ENCODE data around the gene APCDD1.
A peak's percentile ranks its signal among the peaks of the same experiment; 100 is the strongest.

APCDD1 gene

GRCh38 chr18:10453261-10453805, 1.1 kb upstream of the APCDD1 start:
- H2AFZ ChIP-seq (ENCODE audit: low read length, unreplicated experiment), result no peak overlapping the region
- peaks cover 95% of the 10 kb centered on the region for H3K27me3 ChIP-seq (ENCODE audit: insufficient read depth, low read length)
- no peaks in the 10 kb centered on the region for H3K79me2 ChIP-seq (ENCODE audit: control insufficient read depth, insufficient read depth, low read length, unreplicated experiment)
- H3K4me3 ChIP-seq (ENCODE audit: low read depth, low read length), result no peak overlapping the region
- no peaks in the 10 kb centered on the region for H3K36me3 ChIP-seq (ENCODE audit: insufficient read depth, low read length)
- H3K4me1 ChIP-seq (ENCODE audit: control insufficient read depth, insufficient read depth, low read length, unreplicated experiment), result no peaks in the 10 kb centered on the region
- H3K27ac ChIP-seq (ENCODE audit: low read depth, low read length), result no peak overlapping the region

- H3K27me3 ChIP-seq (ENCODE audit: insufficient read depth, low read length), result peaks cover 96% of the 10 kb centered on the region
- H3K79me2 ChIP-seq (ENCODE audit: control insufficient read depth, insufficient read depth, low read length, unreplicated experiment), result no peaks in the 10 kb centered on the region
- no peak overlapping the region for H3K27ac ChIP-seq (ENCODE audit: low read depth, low read length)
- no peaks in the 10 kb centered on the region for H3K36me3 ChIP-seq (ENCODE audit: insufficient read depth, low read length)
- H2AFZ ChIP-seq (ENCODE audit: low read length, unreplicated experiment), result no peak overlapping the region
- H3K4me1 ChIP-seq (ENCODE audit: control insufficient read depth, insufficient read depth, low read length, unreplicated experiment), result no peaks in the 10 kb centered on the region
- H3K4me3 ChIP-seq (ENCODE audit: low read depth, low read length), result peak overlapping the region; percentile 27
Measured at GRCh38 chr18:10454681-10455557, 484 bp downstream of the APCDD1 start.

GRCh38 chr18:10455726-10456453, 1.5 kb downstream of the APCDD1 start:
- Histone ChIP-seq H3K4me3 (ENCODE audit: low read depth, low read length) (peak overlapping the region; percentile 27; the same call in 1 of the 2 replicates), H3K27ac (ENCODE audit: low read depth, low read length) (no peak overlapping the region), H3K36me3 (ENCODE audit: insufficient read depth, low read length) (no peaks in the 10 kb centered on the region), H3K27me3 (ENCODE audit: insufficient read depth, low read length) (peaks cover 93% of the 10 kb centered on the region), H2AFZ (ENCODE audit: low read length, unreplicated experiment) (no peak overlapping the region), H3K4me1 (ENCODE audit: control insufficient read depth, insufficient read depth, low read length, unreplicated experiment) (no peaks in the 10 kb centered on the region), H3K79me2 (ENCODE audit: control insufficient read depth, insufficient read depth, low read length, unreplicated experiment) (no peaks in the 10 kb centered on the region)

GRCh38 chr18:10456718-10457117, 2.3 kb downstream of the APCDD1 start:
- Histone ChIP-seq H3K4me3 (ENCODE audit: low read depth, low read length) (no peak overlapping the region), H3K27ac (ENCODE audit: low read depth, low read length) (no peak overlapping the region), H3K79me2 (ENCODE audit: control insufficient read depth, insufficient read depth, low read length, unreplicated experiment) (no peaks in the 10 kb centered on the region), H2AFZ (ENCODE audit: low read length, unreplicated experiment) (no peak overlapping the region), H3K36me3 (ENCODE audit: insufficient read depth, low read length) (no peaks in the 10 kb centered on the region), H3K4me1 (ENCODE audit: control insufficient read depth, insufficient read depth, low read length, unreplicated experiment) (no peaks in the 10 kb centered on the region), H3K27me3 (ENCODE audit: insufficient read depth, low read length) (peaks cover 93% of the 10 kb centered on the region)

- H3K4me3 ChIP-seq (ENCODE audit: low read depth, low read length), result no peak overlapping the region
- H3K27me3 ChIP-seq (ENCODE audit: insufficient read depth, low read length), result peaks cover 92% of the 10 kb centered on the region
- H3K36me3 ChIP-seq (ENCODE audit: insufficient read depth, low read length), result no peaks in the 10 kb centered on the region
- no peak overlapping the region for H2AFZ ChIP-seq (ENCODE audit: low read length, unreplicated experiment)
- no peaks in the 10 kb centered on the region for H3K4me1 ChIP-seq (ENCODE audit: control insufficient read depth, insufficient read depth, low read length, unreplicated experiment)
- no peak overlapping the region for H3K27ac ChIP-seq (ENCODE audit: low read depth, low read length)
- H3K79me2 ChIP-seq (ENCODE audit: control insufficient read depth, insufficient read depth, low read length, unreplicated experiment), result no peaks in the 10 kb centered on the region
Measured at GRCh38 chr18:10457128-10457527, 2.7 kb downstream of the APCDD1 start.

GRCh38 chr18:10457767-10458166, 3.3 kb downstream of the APCDD1 start:
- Histone ChIP-seq H3K4me1 (ENCODE audit: control insufficient read depth, insufficient read depth, low read length, unreplicated experiment) (no peaks in the 10 kb centered on the region), H2AFZ (ENCODE audit: low read length, unreplicated experiment) (no peak overlapping the region), H3K27me3 (ENCODE audit: insufficient read depth, low read length) (peaks cover 85% of the 10 kb centered on the region)

GRCh38 chr18:10458691-10459090, 4.3 kb downstream of the APCDD1 start:
- Histone ChIP-seq H3K4me1 (ENCODE audit: control insufficient read depth, insufficient read depth, low read length, unreplicated experiment) (no peaks in the 10 kb centered on the region), H2AFZ (ENCODE audit: low read length, unreplicated experiment) (no peak overlapping the region), H3K36me3 (ENCODE audit: insufficient read depth, low read length) (no peaks in the 10 kb centered on the region), H3K79me2 (ENCODE audit: control insufficient read depth, insufficient read depth, low read length, unreplicated experiment) (no peaks in the 10 kb centered on the region), H3K27ac (ENCODE audit: low read depth, low read length) (no peak overlapping the region), H3K27me3 (ENCODE audit: insufficient read depth, low read length) (peaks cover 81% of the 10 kb centered on the region), H3K4me3 (ENCODE audit: low read depth, low read length) (no peak overlapping the region)

More at GRCh38 chr18:10457767-10458166, 3.3 kb downstream of the APCDD1 start:
- Histone ChIP-seq H3K4me3 (ENCODE audit: low read depth, low read length) (no peak overlapping the region), H3K36me3 (ENCODE audit: insufficient read depth, low read length) (no peaks in the 10 kb centered on the region), H3K27ac (ENCODE audit: low read depth, low read length) (no peak overlapping the region), H3K79me2 (ENCODE audit: control insufficient read depth, insufficient read depth, low read length, unreplicated experiment) (no peaks in the 10 kb centered on the region)

GRCh38 chr18:10459587-10459986, 5.2 kb downstream of the APCDD1 start:
- Histone ChIP-seq H2AFZ (ENCODE audit: low read length, unreplicated experiment) (no peak overlapping the region), H3K27me3 (ENCODE audit: insufficient read depth, low read length) (peaks cover 79% of the 10 kb centered on the region), H3K4me3 (ENCODE audit: low read depth, low read length) (no peak overlapping the region), H3K79me2 (ENCODE audit: control insufficient read depth, insufficient read depth, low read length, unreplicated experiment) (no peaks in the 10 kb centered on the region), H3K27ac (ENCODE audit: low read depth, low read length) (no peak overlapping the region), H3K4me1 (ENCODE audit: control insufficient read depth, insufficient read depth, low read length, unreplicated experiment) (no peaks in the 10 kb centered on the region), H3K36me3 (ENCODE audit: insufficient read depth, low read length) (no peaks in the 10 kb centered on the region)

- Histone ChIP-seq H3K4me3 (ENCODE audit: low read depth, low read length) (no peak overlapping the region), H3K4me1 (ENCODE audit: control insufficient read depth, insufficient read depth, low read length, unreplicated experiment) (no peaks in the 10 kb centered on the region), H3K27me3 (ENCODE audit: insufficient read depth, low read length) (peaks cover 81% of the 10 kb centered on the region), H3K79me2 (ENCODE audit: control insufficient read depth, insufficient read depth, low read length, unreplicated experiment) (no peaks in the 10 kb centered on the region), H3K36me3 (ENCODE audit: insufficient read depth, low read length) (no peaks in the 10 kb centered on the region), H3K27ac (ENCODE audit: low read depth, low read length) (no peak overlapping the region), H2AFZ (ENCODE audit: low read length, unreplicated experiment) (no peak overlapping the region)
Measured at GRCh38 chr18:10460414-10461018, 6.1 kb downstream of the APCDD1 start.

- Histone ChIP-seq H3K4me1 (ENCODE audit: control insufficient read depth, insufficient read depth, low read length, unreplicated experiment) (no peaks in the 10 kb centered on the region), H3K27me3 (ENCODE audit: insufficient read depth, low read length) (peaks cover 80% of the 10 kb centered on the region), H3K4me3 (ENCODE audit: low read depth, low read length) (no peak overlapping the region), H3K79me2 (ENCODE audit: control insufficient read depth, insufficient read depth, low read length, unreplicated experiment) (no peaks in the 10 kb centered on the region), H3K36me3 (ENCODE audit: insufficient read depth, low read length) (no peaks in the 10 kb centered on the region), H2AFZ (ENCODE audit: low read length, unreplicated experiment) (no peak overlapping the region), H3K27ac (ENCODE audit: low read depth, low read length) (no peak overlapping the region)
Measured at GRCh38 chr18:10461989-10462388, 7.6 kb downstream of the APCDD1 start.

Measured in ACC112 (cell line).